Loucy (cell line): Measurements from ENCODE around the gene MIS18BP1.
"Not testable (repeated sequence)": the region's sequence is repeated elsewhere in the genome, so short reads cannot be mapped to it uniquely, and the experiment has no call there.

Experiments
- H2AFZ ChIP-seq: fragments of 200-600 bp; sonication (generic); 2 replicates; pipeline ENCODE4 v1.6.0; 2016; ENCODE audit warnings: antibody characterized with exemption, mild to moderate bottlenecking, low read length, moderate library complexity
- H3F3A ChIP-seq: fragments of 200-600 bp; 2 replicates; pipeline ENCODE4 v1.6.0; 2016; ENCODE audit warnings: antibody characterized with exemption, low read depth, mild to moderate bottlenecking
- H3K27me3 ChIP-seq: fragments of 200-600 bp; sonication (generic); 2 replicates; pipeline ENCODE4 v1.6.1; 2014; ENCODE audit warnings: low read length, mild to moderate bottlenecking; ENCODE audit not compliant: insufficient read depth, poor library complexity, severe bottlenecking
- H3K36me3 ChIP-seq: fragments of 200-600 bp; sonication (generic); 2 replicates; pipeline ENCODE4 v1.6.1; 2016; ENCODE audit warnings: low read length; ENCODE audit not compliant: insufficient read depth
- H3K4me1 ChIP-seq: fragments of 200-600 bp; sonication (generic); 2 replicates; pipeline ENCODE4 v1.5.1; 2014; ENCODE audit warnings: low read length, mild to moderate bottlenecking; ENCODE audit not compliant: insufficient read depth, poor library complexity, severe bottlenecking
- H3K4me2 ChIP-seq: fragments of 200-600 bp; sonication (generic); 2 replicates; pipeline ENCODE4 v1.6.0; 2014; ENCODE audit warnings: antibody characterized with exemption, low read length, low read depth, mild to moderate bottlenecking; ENCODE audit not compliant: poor library complexity, severe bottlenecking
- H3K4me3 ChIP-seq: fragments of 200-600 bp; sonication (generic); 2 replicates; pipeline ENCODE4 v1.5.1; 2014; ENCODE audit warnings: low read length, mild to moderate bottlenecking, mixed read lengths; ENCODE audit not compliant: poor library complexity, severe bottlenecking
- H3K79me2 ChIP-seq: fragments of 200-600 bp; sonication (generic); 2 replicates; pipeline ENCODE4 v1.6.1; 2014; ENCODE audit warnings: low read length; ENCODE audit not compliant: insufficient read depth
- H3K9ac ChIP-seq: fragments of 200-600 bp; sonication (generic); 2 replicates; pipeline ENCODE4 v1.6.0; 2014; ENCODE audit warnings: mild to moderate bottlenecking, low read depth, low read length, moderate library complexity; ENCODE audit not compliant: poor library complexity, severe bottlenecking
- H3K9me2 ChIP-seq: fragments of 200-600 bp; sonication (generic); replicated peaks from 2 replicates; pipeline ENCODE4 v1.6.1; 2016; ENCODE audit warnings: low read depth, low read length, mixed read lengths
- H3K9me3 ChIP-seq: fragments of 200-600 bp; sonication (generic); 2 replicates; pipeline ENCODE4 v1.6.1; 2014; ENCODE audit warnings: mild to moderate bottlenecking, antibody characterized with exemption, low read length, low read depth; ENCODE audit not compliant: insufficient read depth
- H4K20me1 ChIP-seq: fragments of 200-600 bp; sonication (generic); 2 replicates; pipeline ENCODE4 v1.6.0; 2014; ENCODE audit warnings: antibody characterized with exemption, low read length, mild to moderate bottlenecking; ENCODE audit not compliant: insufficient read depth, poor library complexity, severe bottlenecking
- CTCF ChIP-seq: fragments of 200-600 bp; sonication (generic); conservative IDR thresholded peaks from 2 replicates; pipeline ENCODE4 v1.5.1; 2014; ENCODE audit warnings: mild to moderate bottlenecking, antibody characterized with exemption, low read length
- EZH2phosphoT487 ChIP-seq: fragments of 200-600 bp; IDR thresholded peaks from 2 replicates; pipeline ENCODE4 v1.6.1; 2018; ENCODE audit warnings: antibody characterized with exemption, mild to moderate bottlenecking, moderate library complexity, borderline replicate concordance

MIS18BP1 gene

GRCh38 chr14:45222485-45223262, 30.3 kb downstream of the MIS18BP1 start:
- Histone ChIP-seq H3K4me2 (no peak overlapping the region), H3K9ac (no peak overlapping the region), H3K4me3 (no peak overlapping the region), H3F3A (no peaks in the 10 kb centered on the region), H3K36me3 (peaks cover 56% of the 10 kb centered on the region), H3K9me3 (no peaks in the 10 kb centered on the region), H3K9me2 (no peaks in the 10 kb centered on the region), H4K20me1 (no peaks in the 10 kb centered on the region), H3K4me1 (no peaks in the 10 kb centered on the region), H2AFZ (no peak overlapping the region), H3K27me3 (no peaks in the 10 kb centered on the region), H3K79me2 (no peaks in the 10 kb centered on the region)
- TF ChIP-seq EZH2phosphoT487: no peak
- no peak for TF ChIP-seq CTCF

- H3K36me3 ChIP-seq: peaks cover 60% of the 10 kb centered on the region
- not testable (repeated sequence) for H3K4me3 ChIP-seq, H3K79me2 ChIP-seq, H3K27me3 ChIP-seq, H3K9ac ChIP-seq, H2AFZ ChIP-seq, H3F3A ChIP-seq, H3K9me2 ChIP-seq, H4K20me1 ChIP-seq, H3K4me1 ChIP-seq, H3K9me3 ChIP-seq, H3K4me2 ChIP-seq
Observed at GRCh38 chr14:45214341-45214740, 38.7 kb downstream of the MIS18BP1 start.

- not testable (repeated sequence) for H3K4me3 ChIP-seq, H3K27me3 ChIP-seq, H3K4me1 ChIP-seq, H3K9ac ChIP-seq, H2AFZ ChIP-seq, H3K4me2 ChIP-seq, H3K79me2 ChIP-seq, H3K9me3 ChIP-seq, H3K9me2 ChIP-seq, H3F3A ChIP-seq, H4K20me1 ChIP-seq
- peaks cover 62% of the 10 kb centered on the region for H3K36me3 ChIP-seq
Observed at GRCh38 chr14:45213716-45214115, 39.3 kb downstream of the MIS18BP1 start.

GRCh38 chr14:45212231-45212630, 40.8 kb downstream of the MIS18BP1 start:
- Histone ChIP-seq H3K4me3 (no peak overlapping the region), H3K9me3 (no peaks in the 10 kb centered on the region), H3K79me2 (no peaks in the 10 kb centered on the region), H4K20me1 (no peaks in the 10 kb centered on the region), H3K36me3 (peaks cover 61% of the 10 kb centered on the region), H3K27me3 (no peaks in the 10 kb centered on the region), H3F3A (no peaks in the 10 kb centered on the region), H3K4me1 (no peaks in the 10 kb centered on the region), H3K4me2 (no peak overlapping the region), H3K9ac (no peak overlapping the region), H3K9me2 (no peaks in the 10 kb centered on the region), H2AFZ (no peak overlapping the region)
- TF ChIP-seq CTCF: no peak
- TF ChIP-seq EZH2phosphoT487: no peak
